Esophagus muscularis mucosa (tissue), 4 donors: ENCODE measurements around the gene ARNT2. TPM values are rescaled to one million over a fixed set of nuclear protein-coding genes. Genes with fewer than 3 reads are reported as not detected.

ENCODE experiments used
- DNase-seq: peaks from one replicate; pipeline ENCODE4 v3.0.0-alpha.2; 2017; ENCODE audit errors: extremely low spot score
- H3K27ac ChIP-seq, 4 donors: fragments of 200-600 bp; sonication (generic); replicated peaks in 1 of 4; 1 replicate in 3 of 4; 2 replicates in 1 of 4; pipeline ENCODE4 v1.5.1; 2016 to 2019; ENCODE audit warnings: mild to moderate bottlenecking in 1 of 4
- H3K27me3 ChIP-seq, 4 donors: fragments of 200-600 bp; sonication (generic); one replicate each; pipeline versions ENCODE4 v1.5.1 to v1.6.0; 2016 to 2019
- H3K36me3 ChIP-seq, 4 donors: fragments of 200-600 bp; sonication (generic); one replicate each; pipeline ENCODE4 v1.5.1; 2016 to 2019
- H3K4me1 ChIP-seq, 4 donors: fragments of 200-600 bp; sonication (generic); one replicate each; pipeline ENCODE4 v1.5.1; 2016 to 2019
- H3K4me3 ChIP-seq, 4 donors: fragments of 200-600 bp; sonication (generic); 1 replicate in 2 of 4; 2 replicates in 2 of 4; pipeline ENCODE4 v1.5.1; 2016 to 2019; ENCODE audit warnings: mild to moderate bottlenecking in 4 of 4, moderate library complexity in 1 of 4
- H3K9me3 ChIP-seq, 4 donors: fragments of 200-600 bp; sonication (generic); 1 replicate in 3 of 4; 2 replicates in 1 of 4; pipeline ENCODE4 v1.5.1; 2016 to 2019
- CTCF ChIP-seq, 3 experiments: fragments of 200-600 bp in 2 of 3; fragments of 450-650 bp in 1 of 3; sonication (generic) in 2 of 3; IDR thresholded peaks; one replicate each; pipeline ENCODE4 v1.5.1; 2017 to 2019; ENCODE audit warnings: antibody characterized with exemption in 3 of 3, mild to moderate bottlenecking in 2 of 3, moderate library complexity in 1 of 3
- EP300 ChIP-seq: sonication (generic); formaldehyde crosslinking; IDR thresholded peaks from one replicate; pipeline ENCODE4 v1.6.1; 2017; ENCODE audit warnings: antibody characterized with exemption
- POLR2A ChIP-seq: fragments of 450-650 bp; IDR thresholded peaks from one replicate; pipeline ENCODE4 v1.6.1; 2017; ENCODE audit warnings: antibody characterized with exemption, moderate library complexity, mild to moderate bottlenecking, low read depth
- POLR2AphosphoS5 ChIP-seq, 2 donors: sonication (generic); formaldehyde crosslinking; IDR thresholded peaks; one replicate each; pipeline ENCODE4 v1.6.1; 2017; ENCODE audit warnings: antibody characterized with exemption in 2 of 2
- WGBS: methylation state at CpG from one replicate; pipeline ENCODE4 v1.1.5; 2018; 5-methylcytosine and 5-hydroxymethylcytosine counted together
- intact Hi-C: fragments of 100-400 bp; cut with DNase I; formaldehyde crosslinking; loops from one replicate; pipeline ENCODE4 v1.15.1; 2023
- total RNA-seq, 4 donors: library from RNA; depleted of rRNA; stranded (reverse); fragments of >200 nt; gene quantifications; one replicate each; pipeline versions ENCODE4 v1.1.0 to v1.2.1, GENCODE V29; 2016

Gene ARNT2
- total RNA-seq, 4 donors from 2014 or later, result 5.4 to 14.6 (median 8.2) TPM

- WGBS, result 93% methylated on average over 1 of the region's 1 CpG
- Histone ChIP-seq H3K27ac (no peak overlapping the region), H3K4me3 (no peak overlapping the region), H3K27me3 (no peaks in the 10 kb centered on the region), H3K4me1 (no peaks in the 10 kb centered on the region), H3K36me3 (no peaks in the 10 kb centered on the region), H3K9me3 (peaks cover 0 to 7% (median 0%) of the 10 kb centered on the region in 4 donors)
- TF ChIP-seq CTCF (IDR thresholded peaks at IDR 0.05), result no peak
- TF ChIP-seq EP300, result no peak
- no peak for TF ChIP-seq POLR2A
- TF ChIP-seq POLR2AphosphoS5 (IDR thresholded peaks at IDR 0.05), result no peak
- no peak for DNase-seq
- intact Hi-C loops, result no loop called here
Measured at GRCh38 chr15:80626643-80627120, 222.5 kb downstream of the ARNT2 start.

GRCh38 chr15:80629355-80629754 lies 225.2 kb downstream of the ARNT2 start:
- H3K4me3 ChIP-seq, result no peak overlapping the region
- H3K36me3 ChIP-seq, result no peaks in the 10 kb centered on the region
- intact Hi-C loops, result no loop called here
- H3K27me3 ChIP-seq, result no peaks in the 10 kb centered on the region
- no peaks in the 10 kb centered on the region for H3K9me3 ChIP-seq
- H3K27ac ChIP-seq, result no peak overlapping the region
- no peaks in the 10 kb centered on the region for H3K4me1 ChIP-seq
- TF ChIP-seq EP300 (no peak), POLR2AphosphoS5 (IDR thresholded peaks at IDR 0.05) (no peak), CTCF (IDR thresholded peaks at IDR 0.05) (no peak), POLR2A (no peak)
- no peak for DNase-seq
- 83% methylated on average over 3 of the region's 3 CpGs for WGBS

GRCh38 chr15:80630981-80631380 lies 226.8 kb downstream of the ARNT2 start:
- Histone ChIP-seq H3K27ac (no peak overlapping the region), H3K27me3 (no peaks in the 10 kb centered on the region), H3K4me3 (no peak overlapping the region), H3K36me3 (no peaks in the 10 kb centered on the region), H3K9me3 (no peaks in the 10 kb centered on the region), H3K4me1 (no peaks in the 10 kb centered on the region)
- TF ChIP-seq POLR2A (no peak), CTCF (IDR thresholded peaks at IDR 0.05) (no peak), EP300 (no peak), POLR2AphosphoS5 (IDR thresholded peaks at IDR 0.05) (no peak)
- 88% methylated on average over 7 of the region's 7 CpGs for WGBS
- DNase-seq, result no peak
- intact Hi-C loops, result no loop called here

- TF ChIP-seq POLR2AphosphoS5 (IDR thresholded peaks at IDR 0.05) (no peak), CTCF (IDR thresholded peaks at IDR 0.05) (no peak), EP300 (no peak), POLR2A (no peak)
- Histone ChIP-seq H3K9me3 (no peaks in the 10 kb centered on the region), H3K4me1 (no peaks in the 10 kb centered on the region), H3K36me3 (no peaks in the 10 kb centered on the region), H3K27me3 (no peaks in the 10 kb centered on the region), H3K4me3 (no peak overlapping the region), H3K27ac (no peak overlapping the region)
- DNase-seq, result no peak
- intact Hi-C loops, result no loop called here
Measured at GRCh38 chr15:80633221-80633620, 229.0 kb downstream of the ARNT2 start.

- WGBS, result 69% methylated on average over 3 of the region's 5 CpGs
- intact Hi-C loops, result no loop called here
- H3K9me3 ChIP-seq, result peaks cover 0 to 8% (median 3%) of the 10 kb centered on the region in 4 donors
- no peak overlapping the region for H3K27ac ChIP-seq
- H3K4me3 ChIP-seq, result no peak overlapping the region
- no peaks in the 10 kb centered on the region for H3K27me3 ChIP-seq
- no peaks in the 10 kb centered on the region for H3K4me1 ChIP-seq
- no peak for TF ChIP-seq POLR2A
- TF ChIP-seq POLR2AphosphoS5 (IDR thresholded peaks at IDR 0.05), result peak in 1 of 2 donors; percentile 4
- no peak for TF ChIP-seq CTCF (IDR thresholded peaks at IDR 0.05)
- TF ChIP-seq EP300, result no peak
- H3K36me3 ChIP-seq, result no peaks in the 10 kb centered on the region
- no peak for DNase-seq
Measured at GRCh38 chr15:80635953-80636352, 231.8 kb downstream of the ARNT2 start.
